Spleen (tissue), 7 donors: ENCODE measurements around the gene CSN1S1.

ENCODE experiments used
- CTCF ChIP-seq, 11 experiments: fragments of 200-600 bp in 7 of 11; fragments of 450-650 bp in 4 of 11; sonication (generic) in 4 of 11; IDR thresholded peaks in 8 of 11; conservative IDR thresholded peaks in 3 of 11; 1 replicate in 7 of 11; 2 replicates in 4 of 11; pipeline versions ENCODE4 v1.4.0 to v1.8.0; 2016 to 2021; ENCODE audit warnings: antibody characterized with exemption in 11 of 11, inconsistent platforms in 4 of 11, mild to moderate bottlenecking in 1 of 11
- POLR2A ChIP-seq, 3 donors: fragments of 450-650 bp; IDR thresholded peaks; one replicate each; pipeline ENCODE4 v1.5.1; 2017; ENCODE audit warnings: antibody characterized with exemption in 3 of 3, mild to moderate bottlenecking in 1 of 3
- POLR2AphosphoS5 ChIP-seq, 3 donors: sonication (generic); formaldehyde crosslinking; IDR thresholded peaks; one replicate each; pipeline ENCODE4 v1.5.1; 2017; ENCODE audit warnings: antibody characterized with exemption in 3 of 3
- donor health status: DM: no; HTN: no; CAD: no; lungs with moderate emphysema.
- donor health status: DM: no; HTN: no; CAD: no.
- donor health status: DM: no; HTN: no; CAD: no.

- TF ChIP-seq CTCF (IDR thresholded peaks at IDR 0.05 in 8 of 11, conservative IDR thresholded peaks at IDR 0.05 in 3 of 11) (no peak), POLR2A (IDR thresholded peaks at IDR 0.05) (no peak), POLR2AphosphoS5 (IDR thresholded peaks at IDR 0.05) (no peak)
These were observed 64.7 kb downstream of the CSN1S1 start, which contains the start of gene STATH for GRCh38 chr4:69995526-69996016.
